ACHN (cell line): ENCODE data around the gene C5orf34.
A peak's percentile ranks its signal among the peaks of the same experiment; 100 is the strongest.
"Not testable (repeated sequence)": the region's sequence is repeated elsewhere in the genome, so short reads cannot be mapped to it uniquely, and the experiment has no call there.

ENCODE experiments used
- DNase-seq: peaks from one replicate; pipeline ENCODE4 v3.0.0-alpha.2; 2015
- in situ Hi-C: cut with HindIII; loops from 2 replicates; pipeline ENCODE4 v1.10.0; 2017; ENCODE audit warnings: low sequenced_read_pairs, low pct_ligation_motif_present, low pct_unique_long_range_greater_than_20kb

The C5orf34 gene, protein sequence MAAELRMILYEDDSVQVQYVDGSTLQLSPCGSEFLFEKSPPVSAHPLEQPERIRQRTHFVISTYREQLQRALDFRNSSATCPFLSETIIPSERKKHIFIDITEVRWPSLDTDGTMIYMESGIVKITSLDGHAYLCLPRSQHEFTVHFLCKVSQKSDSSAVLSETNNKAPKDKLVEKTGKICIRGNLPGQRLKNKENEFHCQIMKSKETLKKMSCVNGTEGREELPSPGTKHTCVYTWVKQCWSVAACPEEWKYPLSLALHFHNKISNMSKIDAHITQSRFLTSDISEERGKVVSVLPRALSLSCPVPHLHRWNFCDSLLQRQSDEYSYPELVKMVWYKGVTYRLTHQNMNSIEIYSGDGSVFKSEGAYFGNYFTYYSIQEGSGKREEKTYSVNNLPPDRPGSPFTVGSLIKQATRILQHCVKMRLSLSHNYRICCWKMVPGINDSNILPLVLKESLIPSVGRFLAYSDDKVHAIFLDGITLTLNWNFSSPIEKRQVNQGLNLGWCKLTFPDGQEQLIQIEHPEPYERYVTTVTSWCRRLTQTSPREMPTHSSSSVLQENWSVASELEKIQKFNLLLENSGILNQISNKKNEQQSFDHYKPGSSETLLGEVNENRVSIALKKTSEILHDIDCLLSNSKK

DNA sequence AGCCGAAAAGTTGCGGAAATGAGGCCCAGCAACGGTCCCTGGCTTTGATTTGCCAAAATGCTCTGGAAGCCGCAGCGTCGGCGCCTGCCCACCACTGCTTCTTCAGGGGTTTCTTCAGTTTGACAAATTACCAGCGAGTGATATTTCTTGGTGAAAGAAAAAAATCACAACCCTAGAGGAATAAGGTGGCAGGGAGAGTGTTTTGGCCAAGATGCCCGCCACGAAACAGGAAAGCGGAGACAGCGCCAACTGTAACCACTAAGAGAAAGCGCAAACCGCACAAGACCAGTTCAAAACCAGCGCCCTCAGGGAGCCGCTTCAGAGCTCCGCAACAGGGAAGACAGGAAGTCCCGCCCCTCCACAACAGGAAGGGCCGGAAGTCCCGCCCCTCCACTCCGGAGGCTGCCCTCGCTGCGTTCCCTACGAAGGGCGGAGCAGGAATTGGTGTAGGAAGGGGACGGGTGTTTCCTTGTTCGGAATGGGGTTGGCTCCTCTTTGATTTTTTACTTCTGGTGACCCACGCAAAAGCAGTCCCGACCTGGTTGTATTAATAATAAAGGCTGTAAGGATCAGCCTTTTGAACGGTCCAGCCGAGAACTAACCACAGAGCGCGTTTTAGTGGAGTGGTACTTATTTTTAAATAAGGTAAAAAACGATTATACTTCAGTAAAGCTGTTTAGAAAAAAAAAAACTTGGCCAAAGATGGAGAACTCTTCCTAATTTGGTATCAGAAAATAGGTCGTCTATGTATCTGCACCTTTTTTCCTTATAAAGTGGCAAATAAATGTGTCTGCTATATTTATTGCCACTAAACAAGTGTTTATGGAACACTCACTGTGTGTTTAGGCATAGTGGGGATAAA is at the start of gene C5orf34:
TSS of gene C5orf34 (minus strand) at position 333 of the 862 bp plus-strand sequence. CDS start 5,809 bp downstream, outside the sequence.
- in situ Hi-C loops, result no loop called here
- peak; percentile 95 for DNase-seq

DNA sequence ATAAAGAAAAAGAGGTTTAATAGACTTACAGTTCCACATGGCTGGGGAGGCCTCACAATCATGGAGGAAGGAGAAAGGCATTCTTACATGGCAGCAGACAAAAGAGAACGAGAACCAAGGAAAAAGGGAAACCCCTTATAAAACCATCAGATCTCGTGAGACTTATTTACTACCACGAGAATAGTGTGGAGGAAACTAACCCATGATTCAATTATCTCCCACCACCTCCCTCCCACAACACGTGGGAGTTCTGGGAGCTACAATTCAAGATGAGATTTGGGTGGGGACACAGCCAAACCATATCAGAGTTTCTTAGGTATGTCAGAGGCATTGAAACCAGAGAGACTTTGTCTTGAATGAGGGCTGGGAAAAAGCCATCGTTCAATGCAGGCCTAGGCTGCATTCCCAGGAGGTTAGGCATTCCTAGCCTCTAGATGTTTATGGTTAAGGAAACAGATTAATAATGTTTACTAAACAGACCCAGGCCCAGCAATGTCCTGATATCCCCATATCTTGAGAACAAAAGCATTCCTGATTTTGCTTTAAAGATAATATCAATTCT is 49.4 kb upstream of the C5orf34 start:
- in situ Hi-C loops, result no loop called here
- DNase-seq, result no peak

DNA sequence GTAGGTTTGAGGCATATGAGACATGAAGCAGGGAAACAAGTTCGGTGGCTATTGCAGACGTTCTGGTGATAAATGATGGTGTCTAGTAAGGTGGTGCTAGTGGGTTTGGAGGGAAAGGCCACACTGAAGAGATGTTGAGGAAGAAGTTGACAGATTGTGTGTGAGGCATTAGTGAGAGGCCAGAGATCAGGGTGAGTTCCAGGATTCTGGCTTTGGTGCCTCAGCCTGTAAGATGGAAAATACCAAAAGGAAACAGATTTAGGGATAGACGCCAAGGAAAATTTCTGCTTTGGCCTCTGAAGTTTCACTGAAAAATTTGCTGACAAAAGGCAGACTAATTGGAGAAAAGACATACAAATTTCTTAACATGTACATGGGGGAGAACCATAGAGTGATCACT is 48.4 kb upstream of the C5orf34 start:
- DNase-seq, result no peak
- in situ Hi-C loops, result no loop called here

DNA sequence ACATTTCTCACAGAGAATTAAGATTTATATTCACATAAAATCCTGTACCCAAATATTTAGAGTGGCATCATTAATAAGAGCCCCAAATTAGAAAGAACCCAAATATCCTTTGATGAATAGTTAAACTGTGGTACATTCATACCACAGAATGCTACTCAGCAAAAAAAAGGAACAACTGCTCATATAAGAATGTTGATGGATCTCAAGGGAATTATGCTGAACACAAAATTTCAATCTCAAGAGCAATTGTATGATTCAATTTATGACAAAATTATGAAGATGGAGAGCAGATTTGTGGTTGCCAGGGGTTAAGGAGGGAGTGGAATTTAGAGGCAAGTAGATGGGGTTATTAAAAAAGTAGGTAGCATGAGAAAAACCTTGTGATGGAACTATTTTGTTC is 46.4 kb upstream of the C5orf34 start:
- no peak for DNase-seq
- in situ Hi-C loops, result no loop called here

DNA sequence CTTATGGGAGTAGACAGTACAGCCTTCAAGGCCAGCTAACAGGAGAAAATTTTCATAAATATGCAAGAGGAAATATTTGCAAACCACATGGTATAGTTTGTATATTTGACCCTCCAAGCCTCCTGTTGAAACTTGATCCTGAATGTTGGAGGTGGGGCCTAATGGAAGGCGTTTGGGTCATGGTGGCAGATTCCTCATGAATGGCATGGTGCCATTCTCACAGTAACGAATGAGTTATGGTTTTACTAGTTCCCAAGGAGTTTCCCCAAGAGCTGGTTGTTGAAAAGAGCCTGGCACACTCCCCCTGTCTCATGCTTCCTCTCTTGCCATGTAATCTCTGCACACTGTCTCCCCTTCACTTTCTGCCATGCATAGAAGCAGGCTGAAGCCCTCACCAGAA is 45.2 kb upstream of the C5orf34 start:
- no peak for DNase-seq
- in situ Hi-C loops, result no loop called here

DNA sequence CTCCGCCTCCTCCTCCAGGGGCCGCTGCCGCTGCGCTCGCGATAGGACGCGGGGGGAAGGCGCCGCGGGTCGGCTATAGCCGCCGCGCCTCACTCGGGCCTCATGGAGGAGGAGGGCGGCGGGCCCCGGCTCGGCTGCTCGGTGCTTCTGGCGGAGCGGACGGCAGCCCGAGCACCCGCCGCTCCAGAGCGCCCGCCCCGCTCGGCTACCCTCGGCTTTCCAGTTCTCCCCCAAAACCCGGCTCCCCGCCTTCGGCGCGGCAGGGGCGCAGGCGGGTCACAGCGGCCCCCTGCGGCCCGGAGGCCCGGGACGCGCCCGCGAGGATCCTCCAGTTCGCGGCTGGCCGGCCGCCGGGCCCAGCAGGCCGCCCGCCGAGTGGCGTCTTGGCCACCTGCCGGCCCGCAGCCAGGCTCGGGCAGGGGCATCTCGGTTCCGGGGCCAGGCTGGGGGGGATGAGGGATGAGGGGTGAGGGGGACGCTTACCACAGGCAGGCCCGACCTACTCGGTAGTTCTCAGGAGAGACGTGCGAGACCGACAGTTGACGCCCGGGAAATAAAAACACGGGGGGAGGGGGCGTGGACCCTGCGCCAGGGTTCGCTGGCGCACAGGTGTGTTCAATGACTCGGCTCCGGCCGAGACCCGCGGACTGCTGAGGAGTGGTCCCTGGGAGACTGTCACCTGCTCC is 42.1 kb upstream of the C5orf34 start, which contains the start of gene PAIP1:
TSS of gene PAIP1 (minus strand) at position 221 of the 686 bp plus-strand sequence. CDS start 231 bp downstream, outside the sequence.
- in situ Hi-C loops, result no loop called here
- peak; percentile 85 for DNase-seq

DNA sequence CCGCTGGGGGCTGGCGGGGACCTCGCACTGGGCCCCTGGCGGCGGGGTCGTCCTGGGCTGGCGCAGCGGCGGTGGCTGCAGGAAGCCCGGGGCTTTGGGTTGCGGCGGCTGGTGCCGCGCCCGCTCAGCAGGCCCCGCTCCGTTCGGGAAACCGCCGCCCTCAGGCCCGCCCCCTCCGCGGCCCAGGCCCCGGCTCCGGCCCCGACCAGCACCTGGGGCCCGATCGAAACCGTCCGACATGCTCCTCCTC is 41.6 kb upstream of the C5orf34 start:
- in situ Hi-C loops, result not testable (repeated sequence)

DNA sequence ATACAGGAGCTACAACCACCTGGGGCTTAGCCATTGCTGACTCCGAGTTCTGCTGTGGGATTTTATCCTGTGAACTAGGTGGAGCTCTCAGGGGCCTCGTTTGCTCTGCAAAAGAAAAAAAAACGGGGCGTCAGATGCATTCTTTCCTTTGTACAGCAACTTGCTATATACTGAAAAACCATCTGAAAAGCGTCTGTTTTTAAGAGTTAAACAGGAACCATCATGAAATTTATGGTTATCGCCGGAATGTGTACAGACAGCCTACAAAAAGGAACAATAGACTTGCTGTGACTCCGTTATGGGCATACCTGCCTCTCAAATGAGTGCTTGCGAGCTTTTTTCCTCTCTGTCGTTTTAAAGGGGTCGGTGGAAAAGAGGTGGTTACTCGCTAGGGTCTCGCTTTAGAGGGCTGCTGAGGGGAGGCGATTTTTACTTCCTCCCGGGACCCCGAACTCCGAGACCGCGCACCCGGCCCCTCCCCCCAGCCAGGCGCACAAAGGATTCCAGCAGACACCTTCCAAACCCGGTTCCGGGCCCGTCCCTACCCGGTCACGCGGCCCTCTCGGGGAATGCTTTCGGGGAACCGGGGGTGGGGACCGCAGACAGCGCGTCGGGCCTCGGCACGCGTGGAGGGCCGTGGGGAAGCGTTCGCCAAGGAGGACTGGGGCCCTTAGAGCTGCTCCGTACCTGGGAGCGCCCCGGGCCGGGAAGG is 41.1 kb upstream of the C5orf34 start:
- in situ Hi-C loops, result no loop called here
- peak; percentile 37 for DNase-seq

More for the DNA sequence above, 41.6 kb upstream of the C5orf34 start:
- not testable (repeated sequence) for DNase-seq

DNA sequence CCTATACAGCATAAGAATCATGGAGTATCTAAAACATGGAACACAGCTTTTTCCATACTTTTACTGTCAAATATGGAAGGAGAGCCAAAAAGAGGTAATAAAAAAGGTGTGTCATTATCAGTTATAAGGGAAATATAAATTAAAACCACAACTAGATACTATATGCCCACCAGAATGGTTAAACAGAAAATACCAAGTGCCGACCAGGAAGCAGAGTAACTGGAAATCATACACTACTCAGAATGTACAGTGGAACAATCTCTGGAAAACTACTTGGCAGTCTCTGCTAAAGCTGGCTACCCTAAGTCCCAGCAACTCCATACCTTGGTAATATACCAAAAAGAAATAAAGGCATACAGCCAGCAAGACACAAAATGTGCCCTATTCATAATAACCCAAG is 39.5 kb upstream of the C5orf34 start:
- DNase-seq, result no peak
- in situ Hi-C loops, result no loop called here

DNA sequence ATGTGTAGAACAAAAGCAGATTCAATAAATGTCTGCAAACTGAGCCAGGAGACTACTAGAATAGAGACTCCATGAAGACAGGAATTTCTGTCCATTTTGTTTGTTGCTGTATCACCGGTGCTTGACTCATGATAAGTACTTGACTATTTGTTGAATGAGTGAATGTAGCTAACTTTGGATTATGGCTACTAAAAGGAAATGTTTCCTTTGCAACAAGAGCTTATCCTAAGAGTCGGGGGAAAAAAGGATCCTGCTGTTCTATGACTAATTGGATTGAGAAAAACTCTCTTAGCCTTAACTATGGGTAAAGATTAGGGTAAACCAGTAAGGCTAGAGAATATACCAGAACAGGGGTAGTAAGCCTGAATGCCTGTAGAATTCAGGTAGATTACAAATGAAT is 38.4 kb upstream of the C5orf34 start:
- DNase-seq, result no peak
- in situ Hi-C loops, result no loop called here

DNA sequence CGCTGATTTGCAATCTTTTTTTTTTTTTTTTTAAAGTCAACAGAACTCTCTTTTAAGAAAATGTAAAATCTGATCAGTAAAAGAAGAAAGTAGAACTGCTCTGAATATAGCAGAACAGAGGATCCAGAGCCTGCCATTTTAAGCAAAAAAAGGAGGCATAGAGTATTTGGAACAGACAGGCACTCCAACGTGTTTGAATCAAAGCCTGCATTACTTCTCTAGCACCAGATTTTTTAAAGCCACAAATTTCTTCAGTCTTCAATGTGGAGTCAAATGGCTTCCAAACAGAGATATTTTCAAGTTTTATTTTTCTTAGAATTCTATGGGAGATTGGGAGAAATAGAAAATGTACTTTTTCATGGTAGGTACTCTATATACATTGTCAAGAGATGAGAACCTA is 36.8 kb upstream of the C5orf34 start:
- in situ Hi-C loops, result no loop called here
- DNase-seq, result no peak

DNA sequence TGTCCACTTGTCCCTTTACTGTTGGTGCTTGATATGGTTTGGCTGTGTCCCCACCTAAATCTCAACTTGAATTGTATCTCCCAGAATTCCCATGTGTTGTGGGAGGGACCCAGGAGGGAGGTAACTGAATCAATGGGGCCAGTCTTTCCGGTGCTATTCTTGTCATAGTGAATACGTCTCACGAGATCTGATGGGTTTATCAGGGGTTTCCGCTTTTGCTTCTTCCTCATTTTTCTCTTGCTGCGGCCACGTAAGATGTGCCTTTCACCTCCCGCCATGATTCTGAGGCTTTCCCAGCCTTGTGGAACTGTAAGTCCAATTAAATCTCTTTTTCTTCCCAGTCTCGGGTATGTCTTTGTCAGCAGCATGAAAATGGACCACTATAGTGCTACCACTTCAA is 34.3 kb upstream of the C5orf34 start:
- DNase-seq, in situ Hi-C loops: not testable (repeated sequence)

DNA sequence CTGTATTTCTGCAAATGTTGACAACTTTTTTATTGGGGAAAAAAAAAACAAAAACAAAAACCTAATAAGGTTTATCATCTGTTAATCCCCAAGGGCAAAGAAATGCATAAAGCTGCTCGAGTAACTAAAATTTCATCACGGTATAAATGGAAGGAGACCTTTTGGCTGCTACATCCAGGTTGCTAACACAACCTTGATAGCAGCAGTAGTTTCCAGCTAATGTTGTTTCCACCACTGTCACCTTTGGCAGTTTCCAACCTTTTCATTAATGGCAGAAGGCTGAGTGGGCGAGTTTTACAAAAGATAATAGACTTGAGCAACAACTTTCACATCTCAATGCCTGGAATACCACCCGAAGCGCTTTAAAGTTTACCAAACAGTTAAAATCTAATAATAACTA is 33.4 kb upstream of the C5orf34 start:
- DNase-seq, result no peak
- in situ Hi-C loops, result no loop called here

DNA sequence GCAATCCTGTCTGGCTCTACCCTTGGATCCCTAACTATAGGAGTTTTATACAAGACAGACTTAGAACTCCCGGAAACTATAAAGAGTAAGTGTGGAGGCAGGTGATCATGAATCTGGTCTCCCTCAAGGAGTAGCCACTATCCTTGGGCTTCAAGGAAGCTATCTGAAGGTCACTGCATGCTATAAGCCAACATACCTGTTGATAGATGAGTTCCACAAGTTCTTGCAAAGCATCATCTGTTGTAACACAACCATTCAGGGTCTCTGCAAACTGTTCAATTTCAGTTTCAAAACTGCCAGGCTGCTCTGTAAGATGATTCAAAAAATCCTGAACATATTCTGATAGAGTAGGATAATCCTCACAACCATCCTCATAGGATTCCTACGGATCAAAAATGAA is 32.6 kb upstream of the C5orf34 start:
- no peak for DNase-seq
- in situ Hi-C loops, result no loop called here

DNA sequence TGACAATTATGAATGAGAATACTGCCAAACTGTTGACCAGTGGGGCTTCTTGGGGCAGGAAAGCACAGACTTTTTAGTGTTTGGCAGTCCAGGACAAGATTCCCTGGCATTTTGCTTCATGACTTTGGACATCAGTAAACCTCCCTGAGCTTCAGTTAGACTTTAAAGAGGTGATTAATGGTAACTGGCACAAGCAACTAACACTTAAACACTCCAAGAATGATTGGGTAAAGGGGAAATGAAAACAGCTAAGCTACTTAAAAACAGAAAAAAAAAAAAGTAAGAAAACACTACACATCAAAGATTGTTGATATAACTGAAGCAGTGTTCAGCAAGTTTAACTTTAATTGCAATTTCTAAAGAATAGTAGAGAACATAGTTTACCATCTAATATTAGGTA is 28.5 kb upstream of the C5orf34 start:
- in situ Hi-C loops, result no loop called here
- DNase-seq, result no peak

DNA sequence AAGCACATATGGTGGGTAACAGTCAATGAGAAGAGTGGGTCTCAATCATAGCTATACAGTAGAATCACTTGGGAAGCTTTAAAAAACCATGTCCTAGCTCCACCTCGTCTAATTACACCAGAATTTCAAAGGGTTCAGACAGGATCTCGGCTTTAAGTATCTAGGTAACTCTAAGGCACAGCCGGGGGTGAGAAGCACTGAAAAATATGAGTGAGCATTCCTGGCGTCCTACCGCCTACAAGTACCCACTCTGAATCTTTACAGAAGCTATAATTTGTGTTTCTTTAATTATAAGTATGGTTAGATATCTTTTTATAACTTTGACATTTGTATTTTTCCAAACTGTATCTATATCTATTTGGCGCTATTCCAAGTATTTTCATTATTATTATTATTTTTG is 25.8 kb upstream of the C5orf34 start:
- no peak for DNase-seq
- in situ Hi-C loops, result no loop called here

DNA sequence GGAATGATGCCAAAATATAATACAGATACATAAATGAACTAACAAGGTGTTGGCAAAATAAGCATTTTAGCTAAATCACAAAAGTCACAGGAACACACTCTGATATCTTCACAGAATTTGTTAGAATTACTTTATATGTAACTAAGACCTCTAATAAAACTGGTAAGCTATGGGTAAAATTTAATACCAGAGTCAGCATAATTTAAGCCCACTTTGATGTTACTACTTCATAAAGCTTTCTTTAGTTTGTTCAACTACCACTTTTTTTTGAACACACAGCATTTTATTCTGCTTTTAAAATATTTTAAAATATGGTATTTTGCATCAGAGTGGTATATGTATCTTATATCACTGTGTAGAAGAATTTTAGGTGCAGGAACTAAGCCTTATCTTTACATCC is 22.0 kb upstream of the C5orf34 start:
- in situ Hi-C loops, result no loop called here
- DNase-seq, result no peak

DNA sequence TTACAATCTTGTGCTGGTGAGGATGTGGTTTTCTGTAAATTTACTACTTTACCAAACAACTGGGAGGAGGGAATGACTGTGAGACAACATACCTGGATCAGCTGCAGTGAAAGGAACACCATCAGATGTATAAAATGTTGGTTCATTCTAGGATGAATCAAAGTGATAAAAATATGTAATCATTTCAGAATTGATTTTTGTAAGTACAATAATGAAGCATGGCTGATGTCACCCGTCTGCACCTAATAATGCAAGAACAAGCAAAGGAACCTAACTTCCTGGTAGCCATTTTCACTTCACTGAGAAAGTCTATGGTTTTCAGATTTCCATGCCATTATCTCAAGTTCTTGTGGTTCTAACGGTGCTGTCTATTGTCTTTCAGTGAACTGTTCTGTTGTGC is 18.7 kb upstream of the C5orf34 start:
- DNase-seq, result no peak
- in situ Hi-C loops, result no loop called here
